ENCODE data around the gene MB21D2. TPM values are rescaled to one million over a fixed set of nuclear protein-coding genes. Genes with fewer than 3 reads are reported as not detected.
"Not testable (repeated sequence)": the region's sequence is repeated elsewhere in the genome, so short reads cannot be mapped to it uniquely, and the experiment has no call there.

The MB21D2 gene
- polyA plus RNA-seq, 2 donors, result 0.61 to 1.6 TPM

GRCh38 chr3:192855434-192855833 is 62.2 kb downstream of the MB21D2 start:
- Histone ChIP-seq H3K27ac (ENCODE audit: low read depth in 2 of 2, low read length in 1 of 2) (no peak overlapping the region), H3K9me3 (ENCODE audit: control insufficient read depth in 2 of 2, insufficient read depth in 1 of 2, low read depth in 1 of 2, low read length in 1 of 2) (no peaks in the 10 kb centered on the region), H3K4me1 (ENCODE audit: control insufficient read depth in 2 of 2, insufficient read depth in 2 of 2, low read length in 1 of 2) (peaks cover 1 to 6% of the 10 kb centered on the region in 2 donors), H3K4me3 (ENCODE audit: low read depth in 1 of 2, low read length in 2 of 2) (no peak overlapping the region), H3K36me3 (ENCODE audit: control insufficient read depth in 2 of 2, insufficient read depth in 2 of 2, low read length in 1 of 2) (no peaks in the 10 kb centered on the region), H3K27me3 (ENCODE audit: control insufficient read depth in 1 of 2, insufficient read depth in 2 of 2, low read length in 2 of 2) (no peaks in the 10 kb centered on the region)
- 94% methylated on average over 1 of the region's 1 CpG for WGBS, 2 donors

- Histone ChIP-seq H3K4me3 (ENCODE audit: low read depth in 1 of 2, low read length in 2 of 2) (no peak overlapping the region), H3K27me3 (ENCODE audit: control insufficient read depth in 1 of 2, insufficient read depth in 2 of 2, low read length in 2 of 2) (no peaks in the 10 kb centered on the region), H3K9me3 (ENCODE audit: control insufficient read depth in 2 of 2, insufficient read depth in 1 of 2, low read depth in 1 of 2, low read length in 1 of 2) (no peaks in the 10 kb centered on the region), H3K4me1 (ENCODE audit: control insufficient read depth in 2 of 2, insufficient read depth in 2 of 2, low read length in 1 of 2) (peaks cover 5 to 6% of the 10 kb centered on the region in 2 donors), H3K36me3 (ENCODE audit: control insufficient read depth in 2 of 2, insufficient read depth in 2 of 2, low read length in 1 of 2) (no peaks in the 10 kb centered on the region), H3K27ac (ENCODE audit: low read depth in 2 of 2, low read length in 1 of 2) (no peak overlapping the region)
- WGBS, 2 donors, result 21 to 25% methylated on average over 5 of the region's 5 CpGs
These were observed 65.8 kb downstream of the MB21D2 start for GRCh38 chr3:192851821-192852372.

- H3K27me3 ChIP-seq (ENCODE audit: control insufficient read depth in 1 of 2, insufficient read depth in 2 of 2, low read length in 2 of 2), result no peaks in the 10 kb centered on the region
- H3K27ac ChIP-seq (ENCODE audit: low read depth in 2 of 2, low read length in 1 of 2), result peak overlapping the region in 1 of 2 donors; percentile 73
- H3K4me3 ChIP-seq (ENCODE audit: low read depth in 1 of 2, low read length in 2 of 2), result no peak overlapping the region
- 51 to 52% methylated on average over 14 of the region's 14 CpGs for WGBS, 2 donors
- H3K9me3 ChIP-seq (ENCODE audit: control insufficient read depth in 2 of 2, insufficient read depth in 1 of 2, low read depth in 1 of 2, low read length in 1 of 2), result no peaks in the 10 kb centered on the region
- H3K36me3 ChIP-seq (ENCODE audit: control insufficient read depth in 2 of 2, insufficient read depth in 2 of 2, low read length in 1 of 2), result no peaks in the 10 kb centered on the region
- peaks cover 5 to 6% of the 10 kb centered on the region in 2 donors for H3K4me1 ChIP-seq (ENCODE audit: control insufficient read depth in 2 of 2, insufficient read depth in 2 of 2, low read length in 1 of 2)
These were observed 67.1 kb downstream of the MB21D2 start for GRCh38 chr3:192850451-192850981.

- H3K36me3 ChIP-seq (ENCODE audit: control insufficient read depth in 2 of 2, insufficient read depth in 2 of 2, low read length in 1 of 2); H3K4me1 ChIP-seq (ENCODE audit: control insufficient read depth in 2 of 2, insufficient read depth in 2 of 2, low read length in 1 of 2); H3K27ac ChIP-seq (ENCODE audit: low read depth in 2 of 2, low read length in 1 of 2); H3K9me3 ChIP-seq (ENCODE audit: control insufficient read depth in 2 of 2, insufficient read depth in 1 of 2, low read depth in 1 of 2, low read length in 1 of 2); H3K27me3 ChIP-seq (ENCODE audit: control insufficient read depth in 1 of 2, insufficient read depth in 2 of 2, low read length in 2 of 2); H3K4me3 ChIP-seq (ENCODE audit: low read depth in 1 of 2, low read length in 2 of 2): not testable (repeated sequence)
- 76 to 77% methylated on average over 11 of the region's 11 CpGs for WGBS, 2 donors
These were observed 67.8 kb downstream of the MB21D2 start for GRCh38 chr3:192849821-192850220.

GRCh38 chr3:192848371-192849233 is 69.1 kb downstream of the MB21D2 start:
- 81 to 82% methylated on average over 11 of the region's 11 CpGs for WGBS, 2 donors
- no peaks in the 10 kb centered on the region for H3K9me3 ChIP-seq (ENCODE audit: control insufficient read depth in 2 of 2, insufficient read depth in 1 of 2, low read depth in 1 of 2, low read length in 1 of 2)
- no peak overlapping the region for H3K4me3 ChIP-seq (ENCODE audit: low read depth in 1 of 2, low read length in 2 of 2)
- no peaks in the 10 kb centered on the region for H3K27me3 ChIP-seq (ENCODE audit: control insufficient read depth in 1 of 2, insufficient read depth in 2 of 2, low read length in 2 of 2)
- peaks cover 5 to 6% of the 10 kb centered on the region in 2 donors for H3K4me1 ChIP-seq (ENCODE audit: control insufficient read depth in 2 of 2, insufficient read depth in 2 of 2, low read length in 1 of 2)
- H3K36me3 ChIP-seq (ENCODE audit: control insufficient read depth in 2 of 2, insufficient read depth in 2 of 2, low read length in 1 of 2), result no peaks in the 10 kb centered on the region
- H3K27ac ChIP-seq (ENCODE audit: low read depth in 2 of 2, low read length in 1 of 2), result no peak overlapping the region

GRCh38 chr3:192847941-192848340 is 69.7 kb downstream of the MB21D2 start:
- peaks cover 5 to 6% of the 10 kb centered on the region in 2 donors for H3K4me1 ChIP-seq (ENCODE audit: control insufficient read depth in 2 of 2, insufficient read depth in 2 of 2, low read length in 1 of 2)
- whole genome bisulfite sequencing, 2 donors, result 49 to 56% methylated on average over 3 of the region's 3 CpGs
- H3K27ac ChIP-seq (ENCODE audit: low read depth in 2 of 2, low read length in 1 of 2), result no peak overlapping the region

GRCh38 chr3:192845526-192845855 is 72.2 kb downstream of the MB21D2 start:
- Histone ChIP-seq H3K4me3 (ENCODE audit: low read depth in 1 of 2, low read length in 2 of 2) (no peak overlapping the region), H3K36me3 (ENCODE audit: control insufficient read depth in 2 of 2, insufficient read depth in 2 of 2, low read length in 1 of 2) (no peaks in the 10 kb centered on the region), H3K27me3 (ENCODE audit: control insufficient read depth in 1 of 2, insufficient read depth in 2 of 2, low read length in 2 of 2) (no peaks in the 10 kb centered on the region), H3K9me3 (ENCODE audit: control insufficient read depth in 2 of 2, insufficient read depth in 1 of 2, low read depth in 1 of 2, low read length in 1 of 2) (no peaks in the 10 kb centered on the region), H3K4me1 (ENCODE audit: control insufficient read depth in 2 of 2, insufficient read depth in 2 of 2, low read length in 1 of 2) (peaks cover under 1 to 4% of the 10 kb centered on the region in 2 donors), H3K27ac (ENCODE audit: low read depth in 2 of 2, low read length in 1 of 2) (no peak overlapping the region)
- 90 to 93% methylated on average over 4 of the region's 4 CpGs for WGBS, 2 donors

More at GRCh38 chr3:192847941-192848340, 69.7 kb downstream of the MB21D2 start:
- Histone ChIP-seq H3K9me3 (ENCODE audit: control insufficient read depth in 2 of 2, insufficient read depth in 1 of 2, low read depth in 1 of 2, low read length in 1 of 2) (no peaks in the 10 kb centered on the region), H3K27me3 (ENCODE audit: control insufficient read depth in 1 of 2, insufficient read depth in 2 of 2, low read length in 2 of 2) (no peaks in the 10 kb centered on the region), H3K4me3 (ENCODE audit: low read depth in 1 of 2, low read length in 2 of 2) (no peak overlapping the region), H3K36me3 (ENCODE audit: control insufficient read depth in 2 of 2, insufficient read depth in 2 of 2, low read length in 1 of 2) (no peaks in the 10 kb centered on the region)

- no peaks in the 10 kb centered on the region for H3K36me3 ChIP-seq (ENCODE audit: control insufficient read depth in 2 of 2, insufficient read depth in 2 of 2, low read length in 1 of 2)
- H3K4me1 ChIP-seq (ENCODE audit: control insufficient read depth in 2 of 2, insufficient read depth in 2 of 2, low read length in 1 of 2), result no peaks in the 10 kb centered on the region
- H3K9me3 ChIP-seq (ENCODE audit: control insufficient read depth in 2 of 2, insufficient read depth in 1 of 2, low read depth in 1 of 2, low read length in 1 of 2), result no peaks in the 10 kb centered on the region
- H3K27ac ChIP-seq (ENCODE audit: low read depth in 2 of 2, low read length in 1 of 2), result no peak overlapping the region
- WGBS, 2 donors, result 72 to 83% methylated on average over 9 of the region's 9 CpGs
- H3K27me3 ChIP-seq (ENCODE audit: control insufficient read depth in 1 of 2, insufficient read depth in 2 of 2, low read length in 2 of 2), result no peaks in the 10 kb centered on the region
- no peak overlapping the region for H3K4me3 ChIP-seq (ENCODE audit: low read depth in 1 of 2, low read length in 2 of 2)
These were observed 72.7 kb downstream of the MB21D2 start for GRCh38 chr3:192844836-192845525.

- H3K27me3 ChIP-seq (ENCODE audit: control insufficient read depth in 1 of 2, insufficient read depth in 2 of 2, low read length in 2 of 2), result no peaks in the 10 kb centered on the region
- H3K36me3 ChIP-seq (ENCODE audit: control insufficient read depth in 2 of 2, insufficient read depth in 2 of 2, low read length in 1 of 2), result no peaks in the 10 kb centered on the region
- H3K4me3 ChIP-seq (ENCODE audit: low read depth in 1 of 2, low read length in 2 of 2), result no peak overlapping the region
- H3K4me1 ChIP-seq (ENCODE audit: control insufficient read depth in 2 of 2, insufficient read depth in 2 of 2, low read length in 1 of 2), result no peaks in the 10 kb centered on the region
- H3K9me3 ChIP-seq (ENCODE audit: control insufficient read depth in 2 of 2, insufficient read depth in 1 of 2, low read depth in 1 of 2, low read length in 1 of 2), result no peaks in the 10 kb centered on the region
- H3K27ac ChIP-seq (ENCODE audit: low read depth in 2 of 2, low read length in 1 of 2), result no peak overlapping the region
- 86 to 87% methylated on average over 2 of the region's 2 CpGs for WGBS, 2 donors
These were observed 73.2 kb downstream of the MB21D2 start for GRCh38 chr3:192844486-192844765.
